Fibroblast of villous mesenchyme (primary cell): Measurements from ENCODE around the gene CSMD2. TPM values are rescaled to one million over a fixed set of nuclear protein-coding genes. Genes with fewer than 3 reads are reported as not detected.

Experiments
- DNase-seq: peaks from one replicate; pipeline ENCODE4 v3.0.0-alpha.2; 2010; ENCODE audit warnings: low read depth
- H3K4me3 ChIP-seq: 2 replicates; pipeline ENCODE4 v1.5.1; 2011; ENCODE audit warnings: low read depth, mild to moderate bottlenecking, low read length
- CTCF ChIP-seq: IDR thresholded peaks from 2 replicates; pipeline ENCODE4 v1.5.1; 2012; ENCODE audit warnings: low read depth, mild to moderate bottlenecking, low read length; ENCODE audit not compliant: insufficient read depth
- total RNA-seq: library from RNA; depleted of rRNA; stranded (reverse); fragments of >200 nt; gene quantifications from 2 replicates; pipeline ENCODE4 v1.2.3, GENCODE V29; 2012

CSMD2 gene
- total RNA-seq, 1 donor: 3.0 TPM

GRCh38 chr1:33762109-33762830 lies 402.8 kb downstream of the CSMD2 start:
- H3K4me3 ChIP-seq: no peak overlapping the region
- TF ChIP-seq CTCF: no peak
- DNase-seq: no peak

DNA sequence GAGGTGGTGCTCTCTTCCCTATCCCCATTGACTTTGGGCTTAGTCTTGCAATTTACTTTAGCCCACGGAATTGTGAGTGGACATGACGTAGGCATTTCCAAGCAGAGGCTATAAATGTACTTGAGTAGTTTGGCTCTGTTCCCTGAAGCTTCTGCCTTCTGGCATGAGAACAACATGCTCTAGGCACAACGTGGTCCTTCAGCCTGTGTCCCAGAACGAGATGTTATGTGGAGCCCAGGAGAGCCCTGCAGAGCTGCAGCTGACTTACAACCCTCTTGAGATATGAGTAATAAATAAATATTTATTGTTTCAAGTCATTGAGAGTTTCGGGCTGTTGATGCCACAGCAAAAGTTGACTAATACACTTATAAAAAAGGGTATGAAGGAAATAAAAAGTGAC lies 406.3 kb downstream of the CSMD2 start:
- DNase-seq: peak; percentile 34

DNA sequence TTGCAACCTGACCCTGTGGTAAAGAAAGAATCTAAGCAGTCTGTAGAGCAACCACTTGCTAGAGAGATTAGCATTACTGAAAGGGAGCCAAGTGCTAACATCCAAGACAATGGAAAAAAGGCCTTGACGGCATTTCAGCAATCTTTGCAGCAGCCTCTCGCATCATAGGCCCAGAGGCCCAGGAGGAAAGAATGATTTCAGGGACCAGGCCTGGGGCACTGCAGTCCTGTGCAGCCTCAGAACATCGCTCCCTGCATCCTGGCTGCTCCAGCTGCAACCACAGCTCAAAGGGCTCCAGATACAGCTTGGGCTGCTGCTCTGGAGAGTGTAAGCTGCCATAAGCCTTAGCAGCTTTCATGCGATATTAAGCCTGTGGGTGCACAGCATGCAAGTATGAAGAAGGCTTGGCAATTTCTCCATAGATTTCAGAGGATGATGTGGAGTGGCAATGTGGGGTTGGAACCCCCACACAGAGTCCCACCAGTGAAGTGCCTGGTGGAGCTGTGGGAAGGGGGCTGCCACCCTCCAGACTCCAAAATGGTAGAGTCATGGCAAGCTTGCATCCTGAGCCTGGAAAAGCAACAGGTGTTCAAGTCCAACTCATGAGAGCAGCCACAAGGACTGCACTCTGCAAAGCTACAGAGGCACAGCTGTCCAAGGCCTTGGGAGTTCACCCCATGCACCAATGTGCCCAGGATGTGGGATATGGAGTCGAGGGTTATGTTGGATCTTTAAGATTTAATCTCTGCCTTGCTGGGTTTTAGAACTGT lies 411.8 kb downstream of the CSMD2 start:
- H3K4me3 ChIP-seq: no peak overlapping the region
- no peak for TF ChIP-seq CTCF
- no peak for DNase-seq

More for the DNA sequence above, 406.3 kb downstream of the CSMD2 start:
- no peak overlapping the region for H3K4me3 ChIP-seq
- TF ChIP-seq CTCF: no peak

DNA sequence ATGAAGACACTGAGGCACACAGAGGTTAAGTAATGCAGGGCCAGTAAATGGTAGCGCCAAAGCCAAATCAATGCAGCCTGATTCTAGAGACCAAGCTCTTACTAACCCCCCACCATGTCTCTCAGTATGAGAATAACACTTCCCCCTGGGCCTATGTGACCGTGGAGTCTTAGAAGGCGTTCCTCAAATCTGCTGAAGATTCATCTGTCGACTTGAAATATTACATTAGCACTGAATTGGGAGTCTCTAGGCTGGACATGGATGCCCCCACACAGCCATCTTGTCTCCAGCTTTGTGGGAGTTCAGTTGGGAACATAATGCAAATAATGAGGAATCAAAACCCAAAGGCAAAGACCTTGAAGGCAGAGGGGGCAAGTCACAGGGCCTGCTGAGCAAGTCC lies 419.1 kb downstream of the CSMD2 start:
- no peak overlapping the region for H3K4me3 ChIP-seq
- no peak for TF ChIP-seq CTCF
- DNase-seq: no peak

GRCh38 chr1:33743221-33743998 lies 421.6 kb downstream of the CSMD2 start:
- no peak for DNase-seq
- no peak overlapping the region for H3K4me3 ChIP-seq
- no peak for TF ChIP-seq CTCF

GRCh38 chr1:33742663-33743062 lies 422.4 kb downstream of the CSMD2 start:
- TF ChIP-seq CTCF: no peak
- H3K4me3 ChIP-seq: no peak overlapping the region
- DNase-seq: no peak
